ENCODE measurements around the gene FIBCD1. TPM values are rescaled to one million over a fixed set of nuclear protein-coding genes. Genes with fewer than 3 reads are reported as not detected.

FIBCD1 gene
- total RNA-seq, 1 donor from 2014 or later = not detected

DNA sequence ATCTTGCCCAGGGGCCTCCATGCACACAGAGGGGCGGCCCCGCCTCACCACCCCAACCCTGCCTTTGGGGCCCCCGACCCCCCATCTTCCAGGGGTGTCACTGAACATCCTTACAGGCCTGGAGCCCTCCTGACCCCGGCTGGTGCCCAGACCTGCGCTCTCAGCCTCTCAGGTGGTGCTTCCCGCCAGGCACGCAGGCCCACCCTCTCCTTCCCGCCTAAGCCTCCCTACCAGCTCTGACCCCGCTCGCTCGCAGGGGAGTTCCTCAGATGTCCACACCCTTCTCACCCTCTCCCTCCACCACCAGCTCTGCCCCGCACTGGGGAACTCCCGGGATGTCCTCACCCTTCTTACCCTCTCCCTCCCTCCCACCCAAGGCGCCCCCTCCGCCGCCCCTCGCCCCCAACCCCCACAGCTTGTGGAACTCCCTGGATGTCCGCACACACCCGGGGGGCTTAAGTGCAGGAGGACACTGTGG is 30.1 kb downstream of the FIBCD1 start:
- TF ChIP-seq CTCF (IDR thresholded peaks at IDR 0.05) = no peak

DNA sequence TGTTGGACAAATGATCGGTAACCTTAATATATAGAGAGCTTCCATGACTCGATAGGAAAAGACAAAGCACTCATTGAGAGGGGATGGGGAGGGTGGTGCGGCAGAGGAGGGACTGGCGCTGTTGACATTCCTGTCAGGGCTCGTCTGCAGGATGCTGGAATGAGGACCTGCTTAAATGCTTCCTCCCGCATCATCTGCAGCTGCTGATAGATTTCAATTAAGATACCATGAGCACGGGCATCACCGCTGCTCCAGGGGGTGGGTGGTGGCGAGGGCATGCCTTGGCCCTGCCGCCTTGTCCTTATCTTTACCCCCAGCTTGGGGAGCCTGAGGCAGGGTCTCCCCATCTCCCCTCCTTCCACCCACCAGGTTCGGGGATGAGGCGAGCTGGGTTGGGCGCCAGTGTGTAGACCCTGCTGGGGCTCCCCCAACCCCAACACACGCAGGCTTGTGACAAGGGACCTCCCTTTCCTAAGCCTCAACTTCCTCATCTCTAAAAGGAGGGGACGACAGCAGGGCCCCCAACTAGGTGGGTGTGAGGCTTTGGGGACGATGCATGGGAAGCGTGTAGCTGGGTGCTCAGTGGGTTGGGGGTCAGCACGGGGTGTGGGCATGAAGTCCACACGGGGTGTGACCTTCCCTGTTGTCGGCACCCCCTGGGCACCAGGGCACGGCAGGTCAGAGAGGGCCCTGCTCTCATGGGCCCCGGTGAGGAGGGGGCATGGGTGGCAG is 30.7 kb downstream of the FIBCD1 start:
- H3K27ac ChIP-seq = no peak overlapping the region
- H3K4me3 ChIP-seq = no peak overlapping the region
- no peaks in the 10 kb centered on the region for H3K27me3 ChIP-seq
- intact Hi-C loops (cut with DNase I) = no loop called here
- H3K9me3 ChIP-seq = no peaks in the 10 kb centered on the region
- TF ChIP-seq CTCF (IDR thresholded peaks at IDR 0.05) = no peak
- no peak for DNase-seq (ENCODE audit: low spot score in 2 of 2)
- H3K4me1 ChIP-seq = peaks cover 0 to 9% of the 10 kb centered on the region in 2 donors
- no peaks in the 10 kb centered on the region for H3K36me3 ChIP-seq

More for the DNA sequence above, 30.1 kb downstream of the FIBCD1 start:
- intact Hi-C loops (cut with DNase I) = no loop called here
- Histone ChIP-seq H3K27me3 (no peaks in the 10 kb centered on the region), H3K27ac (no peak overlapping the region), H3K9me3 (no peaks in the 10 kb centered on the region), H3K4me1 (peaks cover 0 to 9% of the 10 kb centered on the region in 2 donors), H3K36me3 (no peaks in the 10 kb centered on the region), H3K4me3 (no peak overlapping the region)
- no peak for DNase-seq (ENCODE audit: low spot score in 2 of 2)

DNA sequence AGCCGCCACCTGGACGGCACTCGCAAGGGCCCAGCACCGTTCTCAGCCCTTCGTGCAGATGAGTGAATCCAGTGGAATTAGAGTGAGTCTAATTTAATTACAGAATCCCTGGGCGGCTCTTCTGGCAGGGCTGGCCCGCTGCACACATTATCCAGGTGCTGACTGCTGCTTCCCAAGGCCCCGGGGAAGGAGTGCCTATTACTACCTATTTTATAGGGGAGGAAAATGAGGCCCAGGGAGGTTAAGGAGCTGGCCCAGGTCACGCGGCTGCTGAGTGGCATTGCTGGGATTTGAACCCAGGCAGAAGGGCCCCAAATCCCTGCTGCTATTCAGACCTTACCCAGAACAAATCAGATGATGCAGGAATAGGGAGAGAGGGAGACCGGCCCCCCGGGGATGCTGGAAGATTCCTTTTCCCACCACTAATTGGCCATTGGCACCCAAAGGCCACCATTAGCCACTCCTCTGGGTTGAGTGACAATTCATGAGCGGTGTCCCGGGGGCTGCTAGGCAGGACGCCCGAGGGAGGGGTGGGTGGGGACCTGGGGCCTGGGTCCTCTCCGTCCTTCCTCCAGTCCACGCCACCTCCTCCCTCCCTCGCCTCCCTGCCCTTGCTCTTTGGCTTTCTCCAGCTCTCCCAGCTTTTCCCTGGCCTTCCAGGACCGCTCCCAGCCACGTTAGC is 32.2 kb downstream of the FIBCD1 start:
- DNase-seq (ENCODE audit: low spot score in 2 of 2) = no peak
- intact Hi-C loops (cut with DNase I) = no loop called here
- TF ChIP-seq CTCF (IDR thresholded peaks at IDR 0.05) = no peak
- H3K9me3 ChIP-seq = no peaks in the 10 kb centered on the region
- no peaks in the 10 kb centered on the region for H3K4me1 ChIP-seq
- no peak overlapping the region for H3K4me3 ChIP-seq
- H3K27ac ChIP-seq = no peak overlapping the region
- no peaks in the 10 kb centered on the region for H3K36me3 ChIP-seq
- H3K27me3 ChIP-seq = no peaks in the 10 kb centered on the region

DNA sequence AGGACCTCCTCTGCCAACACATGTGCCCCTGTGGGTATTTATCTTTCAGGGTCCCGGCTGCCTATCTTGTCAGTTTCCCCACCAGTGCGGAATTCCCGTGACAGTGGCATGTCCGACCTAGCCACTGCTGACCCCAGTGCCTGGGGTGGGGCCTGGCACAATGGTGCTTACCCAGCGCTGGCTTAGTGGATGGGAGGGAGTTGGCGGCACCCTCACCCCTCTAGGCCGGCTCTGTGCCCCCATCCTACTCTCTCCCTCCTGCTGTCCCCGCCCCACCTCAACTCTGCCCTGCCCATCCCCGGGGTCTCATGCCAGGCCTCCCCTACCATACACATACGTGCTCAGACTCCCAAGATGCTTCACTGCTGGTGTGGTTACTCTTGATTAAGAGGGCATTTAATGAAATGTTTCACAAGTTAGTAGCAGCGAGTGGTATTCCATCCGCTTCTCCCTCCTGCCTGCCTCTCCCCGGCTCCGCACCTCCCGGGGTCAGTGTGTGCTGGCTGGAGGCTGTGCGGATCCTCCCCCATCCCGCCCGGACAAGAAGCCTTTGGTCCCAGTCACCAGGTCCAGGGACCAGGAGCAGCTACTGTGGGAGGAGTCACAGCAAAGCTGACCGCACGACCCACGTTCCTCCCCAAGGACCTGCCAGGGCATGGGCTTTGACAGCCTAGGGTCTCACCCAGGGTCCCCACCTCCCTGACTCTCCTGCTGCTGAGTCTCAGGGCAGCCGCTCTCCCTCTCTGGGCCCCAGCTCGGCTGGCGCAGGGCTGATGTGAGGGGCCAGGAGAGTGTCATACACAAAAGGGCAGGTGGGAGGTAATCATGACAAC is 32.9 kb downstream of the FIBCD1 start:
- no peak for DNase-seq (ENCODE audit: low spot score in 2 of 2)
- no peaks in the 10 kb centered on the region for H3K27me3 ChIP-seq
- no peaks in the 10 kb centered on the region for H3K36me3 ChIP-seq
- H3K4me3 ChIP-seq = no peak overlapping the region
- H3K27ac ChIP-seq = no peak overlapping the region
- no peak for TF ChIP-seq CTCF (IDR thresholded peaks at IDR 0.05)
- no peaks in the 10 kb centered on the region for H3K9me3 ChIP-seq
- intact Hi-C loops (cut with DNase I) = no loop called here
- no peaks in the 10 kb centered on the region for H3K4me1 ChIP-seq

DNA sequence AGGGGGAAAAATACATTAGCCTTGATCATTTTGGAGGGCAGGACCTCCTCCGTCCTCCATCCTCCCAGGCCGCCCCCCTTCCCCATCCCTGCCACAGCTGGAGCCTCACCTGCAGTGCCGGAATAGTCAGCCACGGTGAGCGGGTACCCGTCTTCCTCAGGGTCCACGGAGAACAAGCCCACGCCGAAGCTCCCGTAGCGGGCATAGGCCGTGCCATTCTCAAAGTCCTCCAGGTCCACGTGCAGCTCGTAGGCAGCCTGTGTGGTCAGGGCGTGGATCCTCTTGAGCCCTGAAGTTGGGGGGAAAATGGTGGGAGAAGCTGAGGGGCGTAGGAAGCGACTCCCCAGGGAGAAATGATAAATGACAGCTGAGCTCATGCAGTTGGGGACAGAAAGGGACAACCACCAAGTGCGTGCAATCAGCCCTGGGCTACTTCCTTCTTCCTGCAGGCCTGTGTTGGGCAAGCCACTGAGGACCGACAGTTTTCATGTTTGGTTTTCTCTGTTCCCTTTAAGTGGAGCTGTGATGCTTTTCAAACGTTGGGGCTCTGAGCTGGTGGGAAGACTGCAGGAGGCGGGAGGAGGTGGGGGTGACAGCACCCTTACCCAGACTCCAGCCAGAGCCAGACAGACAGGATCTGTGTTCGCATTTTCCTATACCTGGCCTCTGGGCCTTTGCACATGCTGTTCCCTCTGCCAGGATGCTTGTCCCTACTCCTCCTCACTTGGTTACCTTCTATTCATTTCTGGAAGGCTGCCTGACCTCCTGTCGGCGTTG is 33.7 kb downstream of the FIBCD1 start:
- Histone ChIP-seq H3K4me3 (no peak overlapping the region), H3K27ac (no peak overlapping the region), H3K4me1 (no peaks in the 10 kb centered on the region), H3K27me3 (no peaks in the 10 kb centered on the region), H3K9me3 (no peaks in the 10 kb centered on the region), H3K36me3 (no peaks in the 10 kb centered on the region)
- TF ChIP-seq CTCF (IDR thresholded peaks at IDR 0.05) = no peak
- intact Hi-C loops (cut with DNase I) = no loop called here
- DNase-seq (ENCODE audit: low spot score in 2 of 2) = no peak
